GM23338 (cell line): Measurements from ENCODE around the gene SPATS1. TPM values are rescaled to one million over a fixed set of nuclear protein-coding genes. Genes with fewer than 3 reads are reported as not detected.
A peak's percentile ranks its signal among the peaks of the same experiment; 100 is the strongest.

Source experiments
- ATAC-seq: fragments of 200-7000 bp; cut with Tn5 transposase; 3 replicates; pipeline ENCODE4 v1.9.1; 2020
- DNase-seq: peaks from one replicate; pipeline ENCODE4 v3.0.0-alpha.2; 2015; ENCODE audit warnings: low spot score
- H2AFZ ChIP-seq: fragments of 200-600 bp; sonication (generic); 2 replicates; pipeline ENCODE4 v1.8.0; 2016; ENCODE audit warnings: antibody characterized with exemption, mild to moderate bottlenecking, moderate library complexity
- H3F3A ChIP-seq: fragments of 200-600 bp; sonication (generic); replicated peaks from 2 replicates; pipeline ENCODE4 v1.8.0; 2017; ENCODE audit warnings: antibody characterized with exemption, mixed run types, low read depth
- H3K27ac ChIP-seq: fragments of 200-600 bp; sonication (generic); 2 replicates; pipeline ENCODE4 v1.6.1; 2016; ENCODE audit warnings: low read depth
- H3K27me3 ChIP-seq: fragments of 200-600 bp; sonication (generic); 2 replicates; pipeline ENCODE4 v1.8.0; 2016; ENCODE audit warnings: mild to moderate bottlenecking, mixed run types, moderate library complexity; ENCODE audit not compliant: insufficient read depth
- H3K36me3 ChIP-seq: fragments of 200-600 bp; sonication (generic); 2 replicates; pipeline ENCODE4 v1.8.0; 2016; ENCODE audit warnings: mild to moderate bottlenecking; ENCODE audit not compliant: insufficient read depth
- H3K4me1 ChIP-seq: fragments of 200-600 bp; sonication (generic); 2 replicates; pipeline ENCODE4 v1.8.0; 2016; ENCODE audit warnings: mild to moderate bottlenecking, moderate library complexity; ENCODE audit not compliant: insufficient read depth
- H3K4me2 ChIP-seq: fragments of 200-600 bp; sonication (generic); 2 replicates; pipeline ENCODE4 v1.7.1; 2017; ENCODE audit warnings: mixed run types
- H3K4me3 ChIP-seq: fragments of 200-600 bp; sonication (generic); 2 replicates; pipeline ENCODE4 v1.6.1; 2016; ENCODE audit warnings: mixed run types
- H3K79me2 ChIP-seq: fragments of 200-600 bp; sonication (generic); replicated peaks from 2 replicates; pipeline ENCODE4 v1.8.0; 2017; ENCODE audit warnings: mild to moderate bottlenecking; ENCODE audit not compliant: insufficient read depth
- H3K9me2 ChIP-seq: fragments of 200-600 bp; sonication (generic); 2 replicates; pipeline ENCODE4 v1.8.0; 2017; ENCODE audit not compliant: insufficient read depth
- H4K20me1 ChIP-seq: fragments of 200-600 bp; sonication (generic); replicated peaks from 2 replicates; pipeline ENCODE4 v1.8.0; 2017; ENCODE audit warnings: mild to moderate bottlenecking; ENCODE audit not compliant: insufficient read depth
- H3K27ac Mint-ChIP-seq: 2 replicates; pipeline ENCODE4 v1.8.0; 2020; ENCODE audit warnings: inconsistent platforms, mild to moderate bottlenecking, moderate library complexity, mixed read lengths
- H3K27me3 Mint-ChIP-seq: 3 replicates; pipeline ENCODE4 v1.8.0; 2022; ENCODE audit warnings: low read depth, mild to moderate bottlenecking, moderate library complexity, mixed read lengths, inconsistent platforms; ENCODE audit not compliant: insufficient read depth, poor library complexity
- H3K36me3 Mint-ChIP-seq: 3 replicates; pipeline ENCODE4 v1.8.0; 2021; ENCODE audit warnings: low read depth, mild to moderate bottlenecking, inconsistent platforms, moderate library complexity, mixed read lengths
- H3K4me1 Mint-ChIP-seq: 3 replicates; pipeline ENCODE4 v1.8.0; 2020; ENCODE audit warnings: mild to moderate bottlenecking, inconsistent platforms, mixed read lengths
- H3K4me3 Mint-ChIP-seq: 3 replicates; pipeline ENCODE4 v1.8.0; 2021; ENCODE audit warnings: moderate library complexity, mild to moderate bottlenecking, inconsistent platforms, mixed read lengths
- H3K9me3 Mint-ChIP-seq: 3 replicates; pipeline ENCODE4 v1.8.0; 2020; ENCODE audit warnings: moderate library complexity, mild to moderate bottlenecking, inconsistent platforms, mixed read lengths
- EZH2phosphoT487 ChIP-seq: fragments of 200-600 bp; sonication (generic); IDR thresholded peaks from one replicate; pipeline ENCODE4 v1.8.1; 2018; ENCODE audit warnings: antibody characterized with exemption; ENCODE audit not compliant: unreplicated experiment
- JUNB ChIP-seq: IDR thresholded peaks from one replicate; pipeline ENCODE4 v1.6.1; 2016; ENCODE audit warnings: antibody characterized with exemption; ENCODE audit not compliant: unreplicated experiment
- NANOG ChIP-seq: IDR thresholded peaks from 2 replicates; pipeline ENCODE4 v1.6.1; 2016; ENCODE audit warnings: antibody characterized with exemption, borderline replicate concordance
- polyA plus RNA-seq: library from polyadenylated mRNA; unstranded; fragments of >200 nt; fragmentation: Nextera tagmentation; extraction: Ambion mirVana; gene quantifications from 2 replicates; pipeline ENCODE4 v1.2.1, GENCODE V29; 2016
- total RNA-seq: library from RNA; depleted of rRNA; stranded (reverse); fragments of >200 nt; shearing (Covaris generic); gene quantifications from 2 replicates; pipeline ENCODE4 v1.2.3, GENCODE V29; 2014
- TF ChIP-seq, protein P1 (sequence below), 2 experiments: fragments of 200-600 bp in 1 of 2; sonication (generic) in 1 of 2; conservative IDR thresholded peaks; 2 replicates each; pipeline versions ENCODE4 v1.5.1 to v1.6.1; 2016 to 2017; ENCODE audit warnings: antibody characterized with exemption in 2 of 2, low read depth in 2 of 2, mild to moderate bottlenecking in 2 of 2, moderate library complexity in 1 of 2
- TF ChIP-seq, protein P2 (sequence below): fragments of 250-450 bp; sonication (Bioruptor Pico); IDR thresholded peaks from 2 replicates; pipeline ENCODE4 v1.5.0; 2020; ENCODE audit warnings: mild to moderate bottlenecking, moderate library complexity

SPATS1 gene
- total and polyA plus RNA-seq, 2 experiments from 2014 or later, result not detected

DNA sequence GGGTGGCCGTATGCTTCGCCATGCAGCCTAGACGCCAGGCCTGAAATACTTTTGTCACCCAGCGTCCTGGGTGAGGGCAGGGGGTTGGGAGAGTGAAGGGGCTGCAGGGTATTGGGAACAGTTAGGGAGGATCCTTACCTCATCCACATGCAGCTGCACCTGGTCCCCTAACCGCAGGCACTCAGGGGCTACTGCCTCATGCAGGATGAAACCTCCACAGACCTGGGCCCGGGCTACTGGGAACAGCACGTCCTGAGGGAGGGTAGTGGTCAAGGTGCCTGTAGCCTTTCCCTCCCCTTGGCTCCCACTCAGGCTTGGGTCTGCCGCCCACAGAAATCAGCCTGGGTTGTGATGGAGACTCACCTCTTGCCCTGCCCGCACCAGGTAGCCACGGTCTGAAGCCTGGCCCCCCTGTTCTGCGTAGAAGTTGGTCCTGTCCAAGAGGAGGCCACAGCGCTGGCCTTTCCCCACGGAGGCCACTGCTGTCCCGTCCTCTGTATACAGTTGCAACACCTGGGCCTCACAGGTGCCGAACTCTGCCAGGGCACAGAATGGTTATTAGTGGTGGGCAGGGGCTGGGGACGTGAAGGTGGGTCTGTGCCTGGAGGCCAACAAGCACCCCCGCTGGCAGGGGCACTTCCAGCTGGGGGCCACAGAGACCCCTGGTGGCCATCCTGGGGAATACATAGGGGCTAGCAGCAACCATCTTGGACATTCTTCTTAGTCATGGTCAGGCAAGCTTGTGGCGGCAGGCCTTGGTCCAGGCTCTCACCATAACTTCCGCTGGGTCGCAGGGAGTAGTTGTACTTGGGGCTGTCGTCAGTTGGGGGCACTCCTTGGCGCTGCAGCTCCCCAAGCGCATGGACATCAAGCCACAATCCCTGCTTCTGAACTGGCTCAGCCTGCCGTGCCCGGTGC is 37.9 kb upstream of the SPATS1 start:
- DNase-seq, result peak; percentile 74
- peak; percentile 84 for ATAC-seq

DNA sequence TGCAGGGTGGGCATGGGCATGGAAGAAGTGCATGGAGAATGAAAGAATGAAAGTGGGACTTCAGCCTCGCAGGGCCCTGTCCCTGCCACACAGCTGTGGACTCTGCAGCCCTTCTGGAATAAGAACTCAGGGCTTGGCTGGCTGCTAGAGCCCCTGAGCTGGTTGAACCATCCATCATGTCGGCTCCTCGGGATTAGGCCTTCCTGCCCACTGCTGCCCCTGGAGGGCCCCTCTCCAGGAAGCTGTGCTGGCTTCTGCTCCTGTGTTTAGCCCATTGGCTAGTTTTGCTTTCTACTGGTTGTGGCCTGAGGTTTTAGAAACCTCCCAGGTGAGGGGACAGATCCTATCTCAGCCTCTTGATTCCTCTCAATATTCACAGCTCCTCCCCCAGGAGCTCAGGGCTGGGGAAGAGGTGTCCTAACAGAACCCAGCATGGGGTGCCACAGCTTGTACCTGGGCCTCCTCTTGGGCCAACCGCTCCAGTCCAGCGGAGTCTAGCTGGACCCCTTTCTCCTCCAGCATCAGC is 37.2 kb upstream of the SPATS1 start:
- peak; percentile 11 for ATAC-seq
- TF ChIP-seq, protein P1, sequence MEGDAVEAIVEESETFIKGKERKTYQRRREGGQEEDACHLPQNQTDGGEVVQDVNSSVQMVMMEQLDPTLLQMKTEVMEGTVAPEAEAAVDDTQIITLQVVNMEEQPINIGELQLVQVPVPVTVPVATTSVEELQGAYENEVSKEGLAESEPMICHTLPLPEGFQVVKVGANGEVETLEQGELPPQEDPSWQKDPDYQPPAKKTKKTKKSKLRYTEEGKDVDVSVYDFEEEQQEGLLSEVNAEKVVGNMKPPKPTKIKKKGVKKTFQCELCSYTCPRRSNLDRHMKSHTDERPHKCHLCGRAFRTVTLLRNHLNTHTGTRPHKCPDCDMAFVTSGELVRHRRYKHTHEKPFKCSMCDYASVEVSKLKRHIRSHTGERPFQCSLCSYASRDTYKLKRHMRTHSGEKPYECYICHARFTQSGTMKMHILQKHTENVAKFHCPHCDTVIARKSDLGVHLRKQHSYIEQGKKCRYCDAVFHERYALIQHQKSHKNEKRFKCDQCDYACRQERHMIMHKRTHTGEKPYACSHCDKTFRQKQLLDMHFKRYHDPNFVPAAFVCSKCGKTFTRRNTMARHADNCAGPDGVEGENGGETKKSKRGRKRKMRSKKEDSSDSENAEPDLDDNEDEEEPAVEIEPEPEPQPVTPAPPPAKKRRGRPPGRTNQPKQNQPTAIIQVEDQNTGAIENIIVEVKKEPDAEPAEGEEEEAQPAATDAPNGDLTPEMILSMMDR (conservative IDR thresholded peaks at IDR 0.05; ENCODE audit: low read depth in 2 of 2), result no peak
- no peak for TF ChIP-seq NANOG
- TF ChIP-seq, protein P2, sequence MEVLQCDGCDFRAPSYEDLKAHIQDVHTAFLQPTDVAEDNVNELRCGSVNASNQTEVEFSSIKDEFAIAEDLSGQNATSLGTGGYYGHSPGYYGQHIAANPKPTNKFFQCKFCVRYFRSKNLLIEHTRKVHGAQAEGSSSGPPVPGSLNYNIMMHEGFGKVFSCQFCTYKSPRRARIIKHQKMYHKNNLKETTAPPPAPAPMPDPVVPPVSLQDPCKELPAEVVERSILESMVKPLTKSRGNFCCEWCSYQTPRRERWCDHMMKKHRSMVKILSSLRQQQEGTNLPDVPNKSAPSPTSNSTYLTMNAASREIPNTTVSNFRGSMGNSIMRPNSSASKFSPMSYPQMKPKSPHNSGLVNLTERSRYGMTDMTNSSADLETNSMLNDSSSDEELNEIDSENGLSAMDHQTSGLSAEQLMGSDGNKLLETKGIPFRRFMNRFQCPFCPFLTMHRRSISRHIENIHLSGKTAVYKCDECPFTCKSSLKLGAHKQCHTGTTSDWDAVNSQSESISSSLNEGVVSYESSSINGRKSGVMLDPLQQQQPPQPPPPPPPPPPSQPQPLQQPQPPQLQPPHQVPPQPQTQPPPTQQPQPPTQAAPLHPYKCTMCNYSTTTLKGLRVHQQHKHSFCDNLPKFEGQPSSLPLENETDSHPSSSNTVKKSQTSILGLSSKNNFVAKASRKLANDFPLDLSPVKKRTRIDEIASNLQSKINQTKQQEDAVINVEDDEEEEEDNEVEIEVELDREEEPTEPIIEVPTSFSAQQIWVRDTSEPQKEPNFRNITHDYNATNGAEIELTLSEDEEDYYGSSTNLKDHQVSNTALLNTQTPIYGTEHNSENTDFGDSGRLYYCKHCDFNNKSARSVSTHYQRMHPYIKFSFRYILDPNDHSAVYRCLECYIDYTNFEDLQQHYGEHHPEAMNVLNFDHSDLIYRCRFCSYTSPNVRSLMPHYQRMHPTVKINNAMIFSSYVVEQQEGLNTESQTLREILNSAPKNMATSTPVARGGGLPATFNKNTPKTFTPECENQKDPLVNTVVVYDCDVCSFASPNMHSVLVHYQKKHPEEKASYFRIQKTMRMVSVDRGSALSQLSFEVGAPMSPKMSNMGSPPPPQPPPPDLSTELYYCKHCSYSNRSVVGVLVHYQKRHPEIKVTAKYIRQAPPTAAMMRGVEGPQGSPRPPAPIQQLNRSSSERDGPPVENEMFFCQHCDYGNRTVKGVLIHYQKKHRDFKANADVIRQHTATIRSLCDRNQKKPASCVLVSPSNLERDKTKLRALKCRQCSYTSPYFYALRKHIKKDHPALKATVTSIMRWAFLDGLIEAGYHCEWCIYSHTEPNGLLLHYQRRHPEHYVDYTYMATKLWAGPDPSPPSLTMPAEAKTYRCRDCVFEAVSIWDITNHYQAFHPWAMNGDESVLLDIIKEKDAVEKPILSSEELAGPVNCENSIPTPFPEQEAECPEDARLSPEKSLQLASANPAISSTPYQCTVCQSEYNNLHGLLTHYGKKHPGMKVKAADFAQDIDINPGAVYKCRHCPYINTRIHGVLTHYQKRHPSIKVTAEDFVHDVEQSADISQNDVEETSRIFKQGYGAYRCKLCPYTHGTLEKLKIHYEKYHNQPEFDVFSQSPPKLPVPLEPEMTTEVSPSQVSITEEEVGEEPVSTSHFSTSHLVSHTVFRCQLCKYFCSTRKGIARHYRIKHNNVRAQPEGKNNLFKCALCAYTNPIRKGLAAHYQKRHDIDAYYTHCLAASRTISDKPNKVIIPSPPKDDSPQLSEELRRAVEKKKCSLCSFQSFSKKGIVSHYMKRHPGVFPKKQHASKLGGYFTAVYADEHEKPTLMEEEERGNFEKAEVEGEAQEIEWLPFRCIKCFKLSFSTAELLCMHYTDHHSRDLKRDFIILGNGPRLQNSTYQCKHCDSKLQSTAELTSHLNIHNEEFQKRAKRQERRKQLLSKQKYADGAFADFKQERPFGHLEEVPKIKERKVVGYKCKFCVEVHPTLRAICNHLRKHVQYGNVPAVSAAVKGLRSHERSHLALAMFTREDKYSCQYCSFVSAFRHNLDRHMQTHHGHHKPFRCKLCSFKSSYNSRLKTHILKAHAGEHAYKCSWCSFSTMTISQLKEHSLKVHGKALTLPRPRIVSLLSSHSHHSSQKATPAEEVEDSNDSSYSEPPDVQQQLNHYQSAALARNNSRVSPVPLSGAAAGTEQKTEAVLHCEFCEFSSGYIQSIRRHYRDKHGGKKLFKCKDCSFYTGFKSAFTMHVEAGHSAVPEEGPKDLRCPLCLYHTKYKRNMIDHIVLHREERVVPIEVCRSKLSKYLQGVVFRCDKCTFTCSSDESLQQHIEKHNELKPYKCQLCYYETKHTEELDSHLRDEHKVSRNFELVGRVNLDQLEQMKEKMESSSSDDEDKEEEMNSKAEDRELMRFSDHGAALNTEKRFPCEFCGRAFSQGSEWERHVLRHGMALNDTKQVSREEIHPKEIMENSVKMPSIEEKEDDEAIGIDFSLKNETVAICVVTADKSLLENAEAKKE, result no peak

More for the DNA sequence above, 37.9 kb upstream of the SPATS1 start:
- H3K4me2 ChIP-seq, result no peak overlapping the region
- H3K36me3 Mint-ChIP-seq, result peaks cover 80% of the 10 kb centered on the region
- TF ChIP-seq JUNB (no peak), EZH2phosphoT487 (no peak)
- TF ChIP-seq, protein P1 (conservative IDR thresholded peaks at IDR 0.05; ENCODE audit: low read depth in 2 of 2), result peak; percentile 83 to 88
- no peak overlapping the region for H2AFZ ChIP-seq
- no peaks in the 10 kb centered on the region for H4K20me1 ChIP-seq
- H3K27ac Mint-ChIP-seq, result peak overlapping the region; percentile 94
- no peaks in the 10 kb centered on the region for H3K9me2 ChIP-seq
- H3K36me3 ChIP-seq, result peaks cover 11% of the 10 kb centered on the region; the same call in 1 of the 2 replicates
- no peaks in the 10 kb centered on the region for H3K27me3 ChIP-seq
- no peaks in the 10 kb centered on the region for H3F3A ChIP-seq
- no peak overlapping the region for H3K4me3 ChIP-seq
- peak overlapping the region; percentile 66; the same call in 1 of the 2 replicates for H3K27ac ChIP-seq
- no peaks in the 10 kb centered on the region for H3K4me1 Mint-ChIP-seq
- H3K27me3 Mint-ChIP-seq, result peaks cover 10% of the 10 kb centered on the region
- H3K79me2 ChIP-seq, result no peaks in the 10 kb centered on the region
- H3K9me3 Mint-ChIP-seq, result no peaks in the 10 kb centered on the region
- no peaks in the 10 kb centered on the region for H3K4me1 ChIP-seq
- no peak overlapping the region for H3K4me3 Mint-ChIP-seq

More for the DNA sequence above, 37.2 kb upstream of the SPATS1 start:
- Mint-ChIP-seq H3K27ac (peak overlapping the region; percentile 94), H3K36me3 (peaks cover 80% of the 10 kb centered on the region), H3K9me3 (no peaks in the 10 kb centered on the region; the same call in 2 of the 3 replicates), H3K27me3 (peaks cover 10% of the 10 kb centered on the region), H3K4me3 (no peak overlapping the region), H3K4me1 (no peaks in the 10 kb centered on the region)
- Histone ChIP-seq H3K36me3 (peaks cover 11% of the 10 kb centered on the region; the same call in 1 of the 2 replicates), H3K27me3 (no peaks in the 10 kb centered on the region), H3K4me1 (no peaks in the 10 kb centered on the region), H4K20me1 (no peaks in the 10 kb centered on the region), H3F3A (no peaks in the 10 kb centered on the region), H3K4me2 (no peak overlapping the region), H2AFZ (no peak overlapping the region), H3K4me3 (no peak overlapping the region), H3K9me2 (no peaks in the 10 kb centered on the region), H3K79me2 (no peaks in the 10 kb centered on the region), H3K27ac (peak overlapping the region; percentile 66; the same call in 1 of the 2 replicates)
- no peak for DNase-seq
